Measurements from ENCODE around the gene NOS1AP. TPM values are rescaled to one million over a fixed set of nuclear protein-coding genes. Genes with fewer than 3 reads are reported as not detected.

Gene NOS1AP
- total RNA-seq, 1 donor from 2014 or later = 0.79 TPM

DNA sequence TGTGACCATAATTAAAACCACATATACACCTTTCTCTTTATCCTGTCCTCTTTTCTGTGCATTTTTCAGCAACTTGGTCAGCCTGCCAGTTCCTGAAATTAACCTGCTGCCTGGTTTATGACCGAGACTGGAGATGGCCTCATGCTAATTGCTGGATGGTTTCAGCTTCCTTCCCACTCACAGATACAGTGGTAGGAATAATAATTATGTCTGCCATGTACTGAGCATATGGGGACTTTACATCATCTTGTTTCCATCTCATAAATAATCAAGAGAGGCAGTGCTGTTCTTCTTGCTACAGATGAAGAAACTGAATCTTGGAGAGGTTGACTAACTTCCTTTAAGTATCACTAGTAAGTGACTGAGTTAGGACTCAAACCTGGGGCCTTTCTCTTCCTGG lies 148.2 kb downstream of the NOS1AP start:
- no peak overlapping the region for H3K4me3 ChIP-seq (ENCODE audit: low read depth, low read length)
- DNase-seq (ENCODE audit: low read depth) = no peak
- H3K27me3 ChIP-seq (ENCODE audit: control insufficient read depth, insufficient read depth, low read length) = no peaks in the 10 kb centered on the region
- no peaks in the 10 kb centered on the region for H3K36me3 ChIP-seq (ENCODE audit: control insufficient read depth, insufficient read depth, low read length)
- TF ChIP-seq, protein P1, sequence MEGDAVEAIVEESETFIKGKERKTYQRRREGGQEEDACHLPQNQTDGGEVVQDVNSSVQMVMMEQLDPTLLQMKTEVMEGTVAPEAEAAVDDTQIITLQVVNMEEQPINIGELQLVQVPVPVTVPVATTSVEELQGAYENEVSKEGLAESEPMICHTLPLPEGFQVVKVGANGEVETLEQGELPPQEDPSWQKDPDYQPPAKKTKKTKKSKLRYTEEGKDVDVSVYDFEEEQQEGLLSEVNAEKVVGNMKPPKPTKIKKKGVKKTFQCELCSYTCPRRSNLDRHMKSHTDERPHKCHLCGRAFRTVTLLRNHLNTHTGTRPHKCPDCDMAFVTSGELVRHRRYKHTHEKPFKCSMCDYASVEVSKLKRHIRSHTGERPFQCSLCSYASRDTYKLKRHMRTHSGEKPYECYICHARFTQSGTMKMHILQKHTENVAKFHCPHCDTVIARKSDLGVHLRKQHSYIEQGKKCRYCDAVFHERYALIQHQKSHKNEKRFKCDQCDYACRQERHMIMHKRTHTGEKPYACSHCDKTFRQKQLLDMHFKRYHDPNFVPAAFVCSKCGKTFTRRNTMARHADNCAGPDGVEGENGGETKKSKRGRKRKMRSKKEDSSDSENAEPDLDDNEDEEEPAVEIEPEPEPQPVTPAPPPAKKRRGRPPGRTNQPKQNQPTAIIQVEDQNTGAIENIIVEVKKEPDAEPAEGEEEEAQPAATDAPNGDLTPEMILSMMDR (IDR thresholded peaks at IDR 0.05; ENCODE audit: insufficient read depth, low read length, poor library complexity, severe bottlenecking) = no peak

DNA sequence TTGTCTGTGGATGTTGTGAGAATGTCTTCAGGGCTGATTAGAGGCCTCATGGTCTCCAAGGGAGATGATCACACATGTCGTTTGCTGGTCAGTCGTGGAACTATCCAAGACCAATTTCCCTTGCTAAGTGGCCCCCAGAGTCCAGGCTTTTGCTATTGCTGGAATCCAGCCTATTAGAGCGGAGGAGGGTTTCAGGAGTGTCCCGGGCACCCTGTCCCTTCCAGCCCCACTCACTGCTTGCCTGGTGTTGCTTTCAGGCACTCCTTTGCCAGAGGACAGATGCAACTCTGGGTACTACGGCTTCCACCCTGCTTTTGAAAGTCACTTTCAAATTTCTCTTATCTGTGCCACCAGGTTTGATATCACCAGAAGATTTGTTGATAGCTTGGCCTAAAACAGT lies 149.1 kb downstream of the NOS1AP start:
- Histone ChIP-seq H3K36me3 (ENCODE audit: control insufficient read depth, insufficient read depth, low read length) (no peaks in the 10 kb centered on the region), H3K27me3 (ENCODE audit: control insufficient read depth, insufficient read depth, low read length) (no peaks in the 10 kb centered on the region), H3K4me3 (ENCODE audit: low read depth, low read length) (no peak overlapping the region)
- DNase-seq (ENCODE audit: low read depth) = no peak
- TF ChIP-seq, protein P1 (IDR thresholded peaks at IDR 0.05; ENCODE audit: insufficient read depth, low read length, poor library complexity, severe bottlenecking) = no peak

DNA sequence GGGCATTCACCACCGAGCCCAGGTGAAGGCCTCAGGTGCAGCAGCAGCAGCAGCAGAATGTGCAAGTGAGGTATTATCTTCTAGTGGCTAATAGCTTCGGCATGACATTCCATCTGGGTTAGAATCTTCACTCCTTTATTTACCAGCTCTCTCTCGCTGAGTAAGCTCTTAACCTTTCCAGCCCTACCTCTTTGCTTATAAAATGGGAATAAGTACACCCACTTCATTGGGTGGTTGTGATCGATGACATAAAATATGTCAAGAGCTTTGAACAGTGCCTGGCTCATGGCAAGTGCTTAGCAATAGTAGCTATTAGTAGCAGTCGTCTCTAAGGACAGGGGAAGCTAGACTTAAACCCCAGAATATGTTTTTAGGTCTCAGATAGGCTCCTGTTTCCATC lies 149.5 kb downstream of the NOS1AP start:
- Histone ChIP-seq H3K27me3 (ENCODE audit: control insufficient read depth, insufficient read depth, low read length) (no peaks in the 10 kb centered on the region), H3K36me3 (ENCODE audit: control insufficient read depth, insufficient read depth, low read length) (no peaks in the 10 kb centered on the region), H3K4me3 (ENCODE audit: low read depth, low read length) (no peak overlapping the region)
- TF ChIP-seq, protein P1 (IDR thresholded peaks at IDR 0.05; ENCODE audit: insufficient read depth, low read length, poor library complexity, severe bottlenecking) = no peak
- DNase-seq (ENCODE audit: low read depth) = no peak

DNA sequence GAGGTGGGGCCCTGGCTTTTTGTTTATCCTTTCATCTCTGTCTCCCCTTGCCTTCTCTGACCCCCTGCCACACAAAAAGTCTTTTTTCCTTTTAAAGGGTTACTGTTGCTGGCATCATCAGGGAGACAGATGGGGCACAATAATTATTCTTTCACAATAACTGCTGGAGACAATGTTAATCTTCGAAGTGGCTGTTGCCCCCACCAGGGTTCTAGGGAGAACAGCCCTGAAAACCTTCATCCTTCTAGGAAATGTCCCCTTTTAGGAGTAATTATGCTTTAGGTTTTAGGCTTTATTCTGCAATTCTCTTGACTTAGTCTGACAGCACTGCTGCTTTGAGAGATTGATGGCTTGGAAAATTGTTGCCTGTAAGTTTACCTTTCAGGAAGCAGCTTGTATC lies 150.0 kb downstream of the NOS1AP start:
- TF ChIP-seq, protein P1 (IDR thresholded peaks at IDR 0.05; ENCODE audit: insufficient read depth, low read length, poor library complexity, severe bottlenecking) = no peak
- Histone ChIP-seq H3K4me3 (ENCODE audit: low read depth, low read length) (no peak overlapping the region), H3K36me3 (ENCODE audit: control insufficient read depth, insufficient read depth, low read length) (no peaks in the 10 kb centered on the region), H3K27me3 (ENCODE audit: control insufficient read depth, insufficient read depth, low read length) (no peaks in the 10 kb centered on the region)
- no peak for DNase-seq (ENCODE audit: low read depth)

DNA sequence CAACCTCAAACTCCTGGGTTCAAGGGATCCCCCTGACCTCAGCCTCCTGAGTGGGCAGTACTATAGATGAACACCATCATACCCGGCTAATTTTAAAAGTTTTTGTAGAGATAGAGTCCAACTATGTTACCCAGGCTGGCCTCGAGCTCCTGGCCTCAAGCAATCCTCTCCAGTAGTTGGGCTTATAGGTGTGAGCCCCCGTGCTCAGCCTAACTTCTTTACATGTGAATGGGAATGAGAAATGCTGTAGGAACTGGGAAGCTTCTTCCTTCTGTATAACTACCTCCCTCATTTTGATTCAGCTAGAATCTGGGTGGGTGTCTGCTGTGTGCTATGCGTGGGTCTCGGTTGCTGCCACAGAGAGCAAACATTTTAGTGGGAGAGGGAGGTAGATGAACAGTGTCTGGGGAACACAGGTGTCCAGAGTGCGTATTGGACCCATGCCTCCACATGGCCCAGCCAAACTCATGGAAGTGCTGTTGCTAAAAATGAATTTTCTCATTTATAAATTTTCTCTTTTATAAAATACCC lies 150.6 kb downstream of the NOS1AP start:
- TF ChIP-seq, protein P1 (IDR thresholded peaks at IDR 0.05; ENCODE audit: insufficient read depth, low read length, poor library complexity, severe bottlenecking) = no peak
- no peaks in the 10 kb centered on the region for H3K36me3 ChIP-seq (ENCODE audit: control insufficient read depth, insufficient read depth, low read length)
- H3K4me3 ChIP-seq (ENCODE audit: low read depth, low read length) = no peak overlapping the region

DNA sequence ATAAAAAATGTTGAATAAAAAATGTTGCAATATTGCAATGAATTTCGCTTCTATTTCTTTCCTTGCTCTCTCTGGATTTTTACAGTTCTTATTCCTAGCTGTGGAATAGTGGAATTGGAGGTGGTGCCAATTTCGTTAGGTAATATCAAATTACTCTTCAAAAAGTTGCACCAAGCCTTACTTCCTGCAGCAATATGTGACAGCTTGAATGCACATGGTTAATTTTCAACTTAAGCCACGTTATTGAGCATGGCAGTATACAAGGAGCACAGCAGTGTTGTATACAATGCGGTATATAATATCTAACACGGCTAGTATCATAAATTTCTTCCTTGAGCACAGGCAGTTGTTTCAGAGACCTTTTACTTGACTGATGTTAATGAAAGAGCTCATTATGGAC lies 152.5 kb downstream of the NOS1AP start:
- TF ChIP-seq, protein P1 (IDR thresholded peaks at IDR 0.05; ENCODE audit: insufficient read depth, low read length, poor library complexity, severe bottlenecking) = no peak
- no peak for DNase-seq (ENCODE audit: low read depth)
- H3K36me3 ChIP-seq (ENCODE audit: control insufficient read depth, insufficient read depth, low read length) = no peaks in the 10 kb centered on the region

More for the DNA sequence above, 150.6 kb downstream of the NOS1AP start:
- DNase-seq (ENCODE audit: low read depth) = no peak
- no peaks in the 10 kb centered on the region for H3K27me3 ChIP-seq (ENCODE audit: control insufficient read depth, insufficient read depth, low read length)

More for the DNA sequence above, 152.5 kb downstream of the NOS1AP start:
- no peaks in the 10 kb centered on the region for H3K27me3 ChIP-seq (ENCODE audit: control insufficient read depth, insufficient read depth, low read length)
- H3K4me3 ChIP-seq (ENCODE audit: low read depth, low read length) = no peak overlapping the region

Data from kidney epithelial cell (primary cell).